Esophagus squamous epithelium (tissue), 4 donors: ENCODE results near the gene SYNPO2.

Experiments used
- POLR2A ChIP-seq, 4 donors: fragments of 450-650 bp; IDR thresholded peaks; one replicate each; pipeline ENCODE4 v1.6.1; 2017; ENCODE audit warnings: antibody characterized with exemption in 4 of 4, mild to moderate bottlenecking in 4 of 4, moderate library complexity in 3 of 4
- TF ChIP-seq, protein P1 (sequence below), 6 experiments: fragments of 450-650 bp in 4 of 6; fragments of 200-600 bp in 2 of 6; sonication (generic) in 2 of 6; IDR thresholded peaks; one replicate each; pipeline ENCODE4 v1.5.1; 2016 to 2019; ENCODE audit warnings: antibody characterized with exemption in 6 of 6, mild to moderate bottlenecking in 4 of 6, moderate library complexity in 4 of 6

DNA sequence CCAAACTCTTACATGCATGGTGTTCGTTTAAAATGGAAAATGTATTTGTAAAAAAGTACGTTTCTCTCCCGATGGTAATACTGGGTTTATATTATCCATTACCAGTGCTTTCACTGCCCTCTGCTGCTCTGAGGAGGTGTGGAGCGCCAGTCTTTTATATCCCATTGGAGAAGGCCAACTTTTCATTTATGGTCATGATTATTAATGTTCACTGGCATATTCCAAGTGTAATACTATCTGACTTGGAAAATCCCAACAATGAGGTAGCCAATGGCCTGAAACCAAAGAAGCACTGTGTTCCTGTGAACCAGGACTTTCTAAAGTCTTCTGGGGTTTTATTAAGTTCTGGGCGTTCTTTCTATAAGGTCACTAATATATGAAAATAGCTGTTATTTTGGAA is 80.7 kb downstream of the SYNPO2 start:
- TF ChIP-seq, protein P1, sequence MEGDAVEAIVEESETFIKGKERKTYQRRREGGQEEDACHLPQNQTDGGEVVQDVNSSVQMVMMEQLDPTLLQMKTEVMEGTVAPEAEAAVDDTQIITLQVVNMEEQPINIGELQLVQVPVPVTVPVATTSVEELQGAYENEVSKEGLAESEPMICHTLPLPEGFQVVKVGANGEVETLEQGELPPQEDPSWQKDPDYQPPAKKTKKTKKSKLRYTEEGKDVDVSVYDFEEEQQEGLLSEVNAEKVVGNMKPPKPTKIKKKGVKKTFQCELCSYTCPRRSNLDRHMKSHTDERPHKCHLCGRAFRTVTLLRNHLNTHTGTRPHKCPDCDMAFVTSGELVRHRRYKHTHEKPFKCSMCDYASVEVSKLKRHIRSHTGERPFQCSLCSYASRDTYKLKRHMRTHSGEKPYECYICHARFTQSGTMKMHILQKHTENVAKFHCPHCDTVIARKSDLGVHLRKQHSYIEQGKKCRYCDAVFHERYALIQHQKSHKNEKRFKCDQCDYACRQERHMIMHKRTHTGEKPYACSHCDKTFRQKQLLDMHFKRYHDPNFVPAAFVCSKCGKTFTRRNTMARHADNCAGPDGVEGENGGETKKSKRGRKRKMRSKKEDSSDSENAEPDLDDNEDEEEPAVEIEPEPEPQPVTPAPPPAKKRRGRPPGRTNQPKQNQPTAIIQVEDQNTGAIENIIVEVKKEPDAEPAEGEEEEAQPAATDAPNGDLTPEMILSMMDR (IDR thresholded peaks at IDR 0.05) = peak; percentile 27 to 79 (median 62)
- TF ChIP-seq POLR2A (IDR thresholded peaks at IDR 0.05) = no peak
